H1 (cell line): ENCODE results near the gene NOL4L. TPM values are rescaled to one million over a fixed set of nuclear protein-coding genes. Genes with fewer than 3 reads are reported as not detected.

Experiments used
- CTCF ChIA-PET: fragments of 300-600 bp; sonication (Branson Sonifier 250); formaldehyde crosslinking; loops from one replicate; lab custom pipeline; 2021; ENCODE audit not compliant: partially characterized antibody; lab: Charles Lee
- POLR2A ChIA-PET: fragments of 300-600 bp; sonication (Branson Sonifier 250); formaldehyde crosslinking; loops from one replicate; lab custom pipeline; 2021; ENCODE audit warnings: inconsistent platforms; ENCODE audit not compliant: partially characterized antibody; lab: Charles Lee
- DNase-seq, 2 experiments: peaks; one replicate each; pipeline versions ENCODE4 v3.0.0 to v3.0.0-alpha.2; 2010 to 2022; ENCODE audit warnings: low spot score in 2 of 2, low read depth in 1 of 2, mixed read lengths in 1 of 2
- FAIRE-seq: peaks from 2 replicates; lab custom pipeline; 2011; peaks lifted over from hg19 to GRCh38; lab: Jason Lieb, UNC
- H2AFZ ChIP-seq: 2 replicates; pipeline ENCODE4 v1.8.1; 2012; ENCODE audit warnings: low read length, inconsistent platforms
- H2AK5ac ChIP-seq: 2 replicates; pipeline ENCODE4 v1.6.1; 2013; ENCODE audit warnings: low read depth, low read length
- H2BK120ac ChIP-seq: replicated peaks from 2 replicates; pipeline ENCODE3; 2013; ENCODE audit warnings: low read depth, low read length, inconsistent platforms
- H2BK12ac ChIP-seq: 2 replicates; pipeline ENCODE4 v1.6.1; 2013; ENCODE audit warnings: low read depth, low read length
- H2BK15ac ChIP-seq: 2 replicates; pipeline ENCODE4 v1.6.1; 2013; ENCODE audit warnings: low read length
- H2BK20ac ChIP-seq: 2 replicates; pipeline ENCODE4 v1.6.1; 2013; ENCODE audit warnings: low read length
- H2BK5ac ChIP-seq: 2 replicates; pipeline ENCODE4 v1.6.1; 2013; ENCODE audit warnings: low read depth, low read length
- H3K14ac ChIP-seq: 2 replicates; pipeline ENCODE4 v1.6.1; 2013; ENCODE audit warnings: inconsistent platforms; ENCODE audit not compliant: insufficient read length
- H3K18ac ChIP-seq: 2 replicates; pipeline ENCODE4 v1.6.1; 2013; ENCODE audit warnings: low read length; ENCODE audit errors: extremely low read depth
- H3K23ac ChIP-seq: 2 replicates; pipeline ENCODE4 v1.6.1; 2013; ENCODE audit warnings: inconsistent platforms; ENCODE audit not compliant: insufficient read length
- H3K23me2 ChIP-seq: 2 replicates; pipeline ENCODE4 v1.6.1; 2013; ENCODE audit warnings: low read depth, low read length
- H3K27ac ChIP-seq: 2 replicates; pipeline ENCODE4 v1.6.1; 2011; ENCODE audit warnings: low read depth, low read length, inconsistent platforms
- H3K27me3 ChIP-seq, 4 experiments: replicated peaks in 1 of 4; 1 replicate in 1 of 4; 2 replicates in 3 of 4; pipeline versions ENCODE4 v1.6.1 to v1.8.1; 2011 to 2013; ENCODE audit warnings: low read length in 3 of 4, mild to moderate bottlenecking in 3 of 4, inconsistent platforms in 2 of 4, mixed read lengths in 2 of 4, moderate library complexity in 1 of 4; ENCODE audit not compliant: control insufficient read depth in 3 of 4, insufficient read depth in 3 of 4; ENCODE audit errors: extremely low read depth in 1 of 4
- H3K36me3 ChIP-seq, 4 experiments: 2 replicates each; pipeline versions ENCODE4 v1.6.1 to v1.8.1; 2011 to 2013; ENCODE audit warnings: mild to moderate bottlenecking in 4 of 4, low read length in 3 of 4, moderate library complexity in 2 of 4, control low read depth in 1 of 4, inconsistent platforms in 1 of 4; ENCODE audit not compliant: insufficient read depth in 4 of 4, control insufficient read depth in 2 of 4
- H3K4ac ChIP-seq: replicated peaks from 2 replicates; pipeline ENCODE3; 2013; ENCODE audit warnings: low read length, low read depth, mixed read lengths, inconsistent platforms; ENCODE audit not compliant: insufficient read length
- H3K4me1 ChIP-seq, 4 experiments: replicated peaks in 1 of 4; 1 replicate in 1 of 4; 2 replicates in 3 of 4; pipeline versions ENCODE4 v1.6.1 to v1.8.1; 2011 to 2013; ENCODE audit warnings: low read length in 3 of 4, inconsistent platforms in 2 of 4, mixed read lengths in 1 of 4; ENCODE audit not compliant: insufficient read depth in 4 of 4, control insufficient read depth in 3 of 4
- H3K4me2 ChIP-seq, 2 experiments: 2 replicates each; pipeline versions ENCODE4 v1.6.1 to v1.8.1; 2011 to 2013; ENCODE audit warnings: low read depth in 2 of 2, low read length in 2 of 2, control low read depth in 1 of 2, inconsistent platforms in 1 of 2, mild to moderate bottlenecking in 1 of 2; ENCODE audit not compliant: insufficient read depth in 1 of 2
- H3K4me3 ChIP-seq, 4 experiments: fragments of 200-600, 300-600 bp in 1 of 4; sonication (generic), shearing (Covaris generic), sonication (Bioruptor Twin) in 1 of 4; 2 replicates each; pipeline versions ENCODE4 v1.5.1 to v1.8.1; 2011 to 2016; ENCODE audit warnings: low read length in 4 of 4, low read depth in 3 of 4, control low read depth in 2 of 4, inconsistent platforms in 2 of 4, mild to moderate bottlenecking in 2 of 4, mixed read lengths in 1 of 4, moderate library complexity in 1 of 4; ENCODE audit not compliant: insufficient read depth in 2 of 4; ENCODE audit errors: extremely low read depth in 1 of 4
- H3K56ac ChIP-seq: replicated peaks from 2 replicates; pipeline ENCODE3; 2013; ENCODE audit warnings: low read depth, mild to moderate bottlenecking, mixed read lengths, low read length, inconsistent platforms; ENCODE audit not compliant: insufficient read length
- H3K79me1 ChIP-seq: 2 replicates; pipeline ENCODE4 v1.6.1; 2013; ENCODE audit warnings: low read depth, low read length, control low read depth
- H3K79me2 ChIP-seq, 2 experiments: 2 replicates each; pipeline versions ENCODE4 v1.6.1 to v1.8.1; 2012 to 2013; ENCODE audit warnings: low read length in 2 of 2, mild to moderate bottlenecking in 2 of 2, inconsistent platforms in 1 of 2; ENCODE audit not compliant: insufficient read depth in 2 of 2, control insufficient read depth in 1 of 2
- H3K9ac ChIP-seq, 4 experiments: replicated peaks in 1 of 4; 1 replicate in 1 of 4; 2 replicates in 3 of 4; pipeline versions ENCODE4 v1.6.1 to v1.8.1; 2011 to 2013; ENCODE audit warnings: low read depth in 3 of 4, low read length in 3 of 4, control low read depth in 2 of 4, mild to moderate bottlenecking in 2 of 4, moderate library complexity in 2 of 4, inconsistent platforms in 1 of 4; ENCODE audit errors: extremely low read depth in 1 of 4
- H3K9me3 ChIP-seq, 2 experiments: 2 replicates each; pipeline versions ENCODE4 v1.6.1 to v1.8.1; 2012 to 2013; ENCODE audit warnings: mild to moderate bottlenecking in 2 of 2, moderate library complexity in 2 of 2, control low read depth in 1 of 2, inconsistent platforms in 1 of 2, low read depth in 1 of 2, low read length in 1 of 2, mixed read lengths in 1 of 2; ENCODE audit not compliant: insufficient read depth in 2 of 2
- H4K20me1 ChIP-seq, 2 experiments: replicated peaks in 1 of 2; 2 replicates each; pipeline versions ENCODE3 to v1.8.1; 2011 to 2013; ENCODE audit warnings: inconsistent platforms in 2 of 2, low read length in 2 of 2, mild to moderate bottlenecking in 1 of 2; ENCODE audit not compliant: insufficient read depth in 2 of 2, control insufficient read depth in 1 of 2
- H4K5ac ChIP-seq: 2 replicates; pipeline ENCODE4 v1.6.1; 2013; ENCODE audit warnings: low read length, low read depth, mixed read lengths, inconsistent platforms; ENCODE audit not compliant: insufficient read length
- H4K8ac ChIP-seq: 2 replicates; pipeline ENCODE4 v1.8.0; 2013; ENCODE audit warnings: mild to moderate bottlenecking, moderate library complexity, low read length, inconsistent platforms; ENCODE audit not compliant: insufficient read depth; ENCODE audit errors: extremely low read depth
- H4K91ac ChIP-seq: replicated peaks from 2 replicates; pipeline ENCODE3; 2013; ENCODE audit warnings: low read length, mixed read lengths, inconsistent platforms; ENCODE audit not compliant: insufficient read length
- BACH1 ChIP-seq: IDR thresholded peaks from 2 replicates; pipeline ENCODE4 v1.6.1; 2012; ENCODE audit warnings: low read length, improper control_type of control experiment
- BCL11A ChIP-seq, 2 experiments: IDR thresholded peaks; one replicate each; pipeline ENCODE4 v1.6.1; 2011; ENCODE audit warnings: low read depth in 2 of 2, low read length in 2 of 2, mild to moderate bottlenecking in 2 of 2
- EP300 ChIP-seq, 2 experiments: IDR thresholded peaks; 1 replicate in 1 of 2; 2 replicates in 1 of 2; pipeline ENCODE4 v1.6.1; 2011 to 2012; ENCODE audit warnings: low read depth in 2 of 2, low read length in 2 of 2, mild to moderate bottlenecking in 2 of 2, borderline replicate concordance in 1 of 2, inconsistent platforms in 1 of 2, moderate library complexity in 1 of 2
- FOSL1 ChIP-seq: IDR thresholded peaks from 2 replicates; pipeline ENCODE4 v1.6.1; 2011; ENCODE audit warnings: mild to moderate bottlenecking, low read depth, low read length, moderate library complexity; ENCODE audit not compliant: insufficient read depth
- POLR2AphosphoS5 ChIP-seq: IDR thresholded peaks from 2 replicates; pipeline ENCODE4 v1.6.1; 2011; ENCODE audit warnings: low read depth, low read length
- RAD21 ChIP-seq, 2 experiments: IDR thresholded peaks in 1 of 2; conservative IDR thresholded peaks in 1 of 2; 2 replicates each; pipeline ENCODE4 v1.6.1; 2011; ENCODE audit warnings: low read depth in 2 of 2, low read length in 2 of 2, improper control_type of control experiment in 1 of 2, inconsistent platforms in 1 of 2, mild to moderate bottlenecking in 1 of 2, moderate library complexity in 1 of 2
- RBBP5 ChIP-seq: IDR thresholded peaks from 2 replicates; pipeline ENCODE4 v1.7.1; 2012; ENCODE audit warnings: low read depth, mild to moderate bottlenecking, inconsistent platforms, low read length, moderate library complexity, borderline replicate concordance
- RNF2 ChIP-seq: fragments of 200-900, 300-1000 bp; sonication (generic); IDR thresholded peaks from 2 replicates; pipeline ENCODE4 v1.7.1; 2016; ENCODE audit warnings: borderline replicate concordance, low read depth, mild to moderate bottlenecking, antibody characterized with exemption, low read length; ENCODE audit not compliant: poor library complexity, severe bottlenecking; ENCODE audit errors: missing control alignments
- SIRT6 ChIP-seq: IDR thresholded peaks from one replicate; pipeline ENCODE4 v1.7.1; 2012; ENCODE audit warnings: low read length, inconsistent platforms
- SIX5 ChIP-seq: IDR thresholded peaks from 2 replicates; pipeline ENCODE4 v1.6.1; 2011; ENCODE audit warnings: mild to moderate bottlenecking, low read depth, low read length
- SP1 ChIP-seq: IDR thresholded peaks from 2 replicates; pipeline ENCODE4 v1.6.1; 2011; ENCODE audit warnings: low read depth, low read length
- SP2 ChIP-seq: IDR thresholded peaks from 2 replicates; pipeline ENCODE4 v1.6.1; 2012; ENCODE audit warnings: mild to moderate bottlenecking, low read length, inconsistent platforms
- ZNF274 ChIP-seq: IDR thresholded peaks from 2 replicates; pipeline ENCODE4 v1.7.0; 2012; ENCODE audit warnings: low read length, borderline replicate concordance; ENCODE audit errors: extremely low read depth
- WGBS, 2 experiments: shearing (Covaris generic) in 1 of 2; methylation state at CpG; one replicate each; pipeline versions ENCODE4 v1.1.6 to v1.1.7; 2013 to 2015; ENCODE audit warnings: low lambda C conversion rate in 2 of 2, mixed read lengths in 2 of 2, inconsistent platforms in 1 of 2, low coverage in 1 of 2, missing lambda C conversion rate in 1 of 2; ENCODE audit not compliant: insufficient replicate concordance in 2 of 2, insufficient coverage in 1 of 2, insufficient read length in 1 of 2; ENCODE audit errors: extremely low coverage in 1 of 2, missing lambda C conversion rate in 1 of 2; 5-methylcytosine and 5-hydroxymethylcytosine counted together
- polyA plus RNA-seq, 7 experiments: library from polyadenylated mRNA; depleted of rRNA in 3 of 7; stranded (reverse) in 5 of 7; unstranded in 2 of 7; fragments of >200 nt in 5 of 7; fragments of 200-250 nt in 2 of 7; gene quantifications; 1 replicate in 5 of 7; 2 replicates in 1 of 7; 4 replicates in 1 of 7; pipeline versions ENCODE4 v1.2.1 to v1.2.3, GENCODE V29; 2011 to 2013; ENCODE audit warnings: missing spikeins in 2 of 7, mixed read lengths in 2 of 7
- total RNA-seq: library from RNA; stranded (reverse); fragmentation: NEBNext Ultra II Directional; extraction: Animal tissue kit (Norgen Biotek cat#: 25700); gene quantifications from 2 replicates; pipeline ENCODE4 v1.2.1, GENCODE V29; 2021

Gene NOL4L
- total and polyA plus RNA-seq, 2 of the 8 experiments (the other 6 are each of a cell fraction or from before 2014, with no cell fraction given) = 15.3 to 23.7 TPM

GRCh38 chr20:32603046-32603726 is 18.1 kb upstream of the NOL4L start:
- H3K4me2 ChIP-seq = no peak overlapping the region
- 89% methylated on average over 16 of the region's 18 CpGs; no CpG with 5 or more reads in 1 of the 2 experiments for WGBS, 2 experiments
- H3K9ac ChIP-seq = no peak overlapping the region
- H3K36me3 ChIP-seq = no peaks in the 10 kb centered on the region
- H4K91ac ChIP-seq = no peak overlapping the region
- no peaks in the 10 kb centered on the region; the same call in 1 of the 2 replicates for H3K23me2 ChIP-seq
- no peak overlapping the region for H3K56ac ChIP-seq
- FAIRE-seq = no peak
- DNase-seq = no peak
- H3K27ac ChIP-seq = no peak overlapping the region
- H2BK20ac ChIP-seq = no peak overlapping the region
- no peaks in the 10 kb centered on the region for H3K9me3 ChIP-seq
- H2AFZ ChIP-seq = no peak overlapping the region
- no peaks in the 10 kb centered on the region for H3K79me1 ChIP-seq
- H3K23ac ChIP-seq = no peak overlapping the region
- ChIA-PET CTCF (interaction anchor here (0.6 to 1.6 kb wide), 3 partner anchors 8 to 82 kb away, joined by 3 read pairs; no protein-coding TSS in a partner anchor), POLR2A (no interaction called here)
- no peak overlapping the region for H3K14ac ChIP-seq
- no peak overlapping the region for H2AK5ac ChIP-seq
- no peak overlapping the region for H2BK120ac ChIP-seq
- peaks cover 0 to 5% (median 1%) of the 10 kb centered on the region in 4 experiments; a peak in 3 of 7 replicates for H3K4me1 ChIP-seq
- H2BK15ac ChIP-seq = no peak overlapping the region
- H2BK5ac ChIP-seq = no peak overlapping the region
- H3K79me2 ChIP-seq = no peaks in the 10 kb centered on the region
- H4K8ac ChIP-seq = no peak overlapping the region
- H3K18ac ChIP-seq = no peak overlapping the region
- no peak overlapping the region for H3K4ac ChIP-seq
- H4K20me1 ChIP-seq = no peaks in the 10 kb centered on the region
- H4K5ac ChIP-seq = no peak overlapping the region
- no peak overlapping the region for H3K4me3 ChIP-seq
- H2BK12ac ChIP-seq = no peak overlapping the region
- H3K27me3 ChIP-seq = peaks cover 0 to 5% (median 0%) of the 10 kb centered on the region in 4 experiments; a peak in 1 of 7 replicates
- TF ChIP-seq SIRT6 (no peak), ZNF274 (no peak), SP2 (no peak), RBBP5 (no peak), RNF2 (no peak), POLR2AphosphoS5 (no peak), SIX5 (no peak), RAD21 (IDR thresholded peaks at IDR 0.05 in 1 of 2, conservative IDR thresholded peaks at IDR 0.05 in 1 of 2; ENCODE audit: low read depth in 2 of 2, low read length in 2 of 2) (no peak), BACH1 (no peak), BCL11A (IDR thresholded peaks at IDR 0.05; ENCODE audit: low read depth in 2 of 2, low read length in 2 of 2) (no peak), EP300 (IDR thresholded peaks at IDR 0.05; ENCODE audit: borderline replicate concordance in 1 of 2, low read depth in 2 of 2, low read length in 2 of 2) (no peak), SP1 (no peak), FOSL1 (no peak)
